ENCODE results near the gene C1orf167.

DNA sequence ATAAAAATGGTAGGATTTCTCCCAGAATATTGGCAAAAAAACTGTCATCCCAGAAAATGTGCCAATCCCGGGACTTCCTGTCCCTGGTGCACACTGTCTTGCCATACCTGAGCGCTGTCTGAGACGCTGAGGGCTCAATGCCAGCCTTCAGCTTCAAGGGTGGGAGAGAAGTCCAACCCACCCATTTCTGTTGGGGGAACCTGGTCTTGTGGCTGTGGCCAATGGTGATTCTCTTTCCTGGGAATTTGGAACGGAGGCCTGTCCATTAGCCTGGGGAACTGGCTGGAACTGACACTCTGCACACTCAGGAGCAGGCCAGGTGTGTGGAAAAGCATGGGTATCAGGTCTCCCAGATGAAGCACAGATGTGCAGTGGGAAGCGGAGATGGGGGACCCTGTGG is 37.1 kb downstream of the C1orf167 start:
- TF ChIP-seq CTCF (CRISPR knock-in tag; IDR thresholded peaks at IDR 0.05): no peak
- no peak for TF ChIP-seq PTBP1 (IDR thresholded peaks at IDR 0.05; ENCODE audit: low read depth, low read length, poor library complexity, severe bottlenecking)
- TF ChIP-seq ZBTB7A (CRISPR knock-in tag; IDR thresholded peaks at IDR 0.05): no peak
- TF ChIP-seq FOXM1 (CRISPR knock-in tag; IDR thresholded peaks at IDR 0.05): no peak
- TF ChIP-seq ZNF335 (CRISPR knock-in tag; IDR thresholded peaks at IDR 0.05): no peak
- TF ChIP-seq, protein P1, sequence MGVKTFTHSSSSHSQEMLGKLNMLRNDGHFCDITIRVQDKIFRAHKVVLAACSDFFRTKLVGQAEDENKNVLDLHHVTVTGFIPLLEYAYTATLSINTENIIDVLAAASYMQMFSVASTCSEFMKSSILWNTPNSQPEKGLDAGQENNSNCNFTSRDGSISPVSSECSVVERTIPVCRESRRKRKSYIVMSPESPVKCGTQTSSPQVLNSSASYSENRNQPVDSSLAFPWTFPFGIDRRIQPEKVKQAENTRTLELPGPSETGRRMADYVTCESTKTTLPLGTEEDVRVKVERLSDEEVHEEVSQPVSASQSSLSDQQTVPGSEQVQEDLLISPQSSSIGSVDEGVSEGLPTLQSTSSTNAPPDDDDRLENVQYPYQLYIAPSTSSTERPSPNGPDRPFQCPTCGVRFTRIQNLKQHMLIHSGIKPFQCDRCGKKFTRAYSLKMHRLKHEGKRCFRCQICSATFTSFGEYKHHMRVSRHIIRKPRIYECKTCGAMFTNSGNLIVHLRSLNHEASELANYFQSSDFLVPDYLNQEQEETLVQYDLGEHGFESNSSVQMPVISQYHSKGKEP (CRISPR knock-in tag; IDR thresholded peaks at IDR 0.05): no peak
- TF ChIP-seq ZNF75D (CRISPR knock-in tag; IDR thresholded peaks at IDR 0.05; ENCODE audit: borderline replicate concordance): no peak

Data from HepG2 (cell line).